GM23338 (cell line): Measurements from ENCODE around the gene FLT3. TPM values are rescaled to one million over a fixed set of nuclear protein-coding genes. Genes with fewer than 3 reads are reported as not detected.

ENCODE experiments used
- ATAC-seq: fragments of 200-7000 bp; cut with Tn5 transposase; 3 replicates; pipeline ENCODE4 v1.9.1; 2020
- DNase-seq: peaks from one replicate; pipeline ENCODE4 v3.0.0-alpha.2; 2015; ENCODE audit warnings: low spot score
- H2AFZ ChIP-seq: fragments of 200-600 bp; sonication (generic); 2 replicates; pipeline ENCODE4 v1.8.0; 2016; ENCODE audit warnings: antibody characterized with exemption, mild to moderate bottlenecking, moderate library complexity
- H3F3A ChIP-seq: fragments of 200-600 bp; sonication (generic); replicated peaks from 2 replicates; pipeline ENCODE4 v1.8.0; 2017; ENCODE audit warnings: antibody characterized with exemption, mixed run types, low read depth
- H3K27ac ChIP-seq: fragments of 200-600 bp; sonication (generic); 2 replicates; pipeline ENCODE4 v1.6.1; 2016; ENCODE audit warnings: low read depth
- H3K27me3 ChIP-seq: fragments of 200-600 bp; sonication (generic); 2 replicates; pipeline ENCODE4 v1.8.0; 2016; ENCODE audit warnings: mild to moderate bottlenecking, mixed run types, moderate library complexity; ENCODE audit not compliant: insufficient read depth
- H3K36me3 ChIP-seq: fragments of 200-600 bp; sonication (generic); 2 replicates; pipeline ENCODE4 v1.8.0; 2016; ENCODE audit warnings: mild to moderate bottlenecking; ENCODE audit not compliant: insufficient read depth
- H3K4me1 ChIP-seq: fragments of 200-600 bp; sonication (generic); 2 replicates; pipeline ENCODE4 v1.8.0; 2016; ENCODE audit warnings: mild to moderate bottlenecking, moderate library complexity; ENCODE audit not compliant: insufficient read depth
- H3K4me2 ChIP-seq: fragments of 200-600 bp; sonication (generic); 2 replicates; pipeline ENCODE4 v1.7.1; 2017; ENCODE audit warnings: mixed run types
- H3K4me3 ChIP-seq: fragments of 200-600 bp; sonication (generic); 2 replicates; pipeline ENCODE4 v1.6.1; 2016; ENCODE audit warnings: mixed run types
- H3K79me2 ChIP-seq: fragments of 200-600 bp; sonication (generic); replicated peaks from 2 replicates; pipeline ENCODE4 v1.8.0; 2017; ENCODE audit warnings: mild to moderate bottlenecking; ENCODE audit not compliant: insufficient read depth
- H3K9me2 ChIP-seq: fragments of 200-600 bp; sonication (generic); 2 replicates; pipeline ENCODE4 v1.8.0; 2017; ENCODE audit not compliant: insufficient read depth
- H4K20me1 ChIP-seq: fragments of 200-600 bp; sonication (generic); replicated peaks from 2 replicates; pipeline ENCODE4 v1.8.0; 2017; ENCODE audit warnings: mild to moderate bottlenecking; ENCODE audit not compliant: insufficient read depth
- H3K27ac Mint-ChIP-seq: 2 replicates; pipeline ENCODE4 v1.8.0; 2020; ENCODE audit warnings: inconsistent platforms, mild to moderate bottlenecking, moderate library complexity, mixed read lengths
- H3K27me3 Mint-ChIP-seq: 3 replicates; pipeline ENCODE4 v1.8.0; 2022; ENCODE audit warnings: low read depth, mild to moderate bottlenecking, moderate library complexity, mixed read lengths, inconsistent platforms; ENCODE audit not compliant: insufficient read depth, poor library complexity
- H3K36me3 Mint-ChIP-seq: 3 replicates; pipeline ENCODE4 v1.8.0; 2021; ENCODE audit warnings: low read depth, mild to moderate bottlenecking, inconsistent platforms, moderate library complexity, mixed read lengths
- H3K4me1 Mint-ChIP-seq: 3 replicates; pipeline ENCODE4 v1.8.0; 2020; ENCODE audit warnings: mild to moderate bottlenecking, inconsistent platforms, mixed read lengths
- H3K4me3 Mint-ChIP-seq: 3 replicates; pipeline ENCODE4 v1.8.0; 2021; ENCODE audit warnings: moderate library complexity, mild to moderate bottlenecking, inconsistent platforms, mixed read lengths
- H3K9me3 Mint-ChIP-seq: 3 replicates; pipeline ENCODE4 v1.8.0; 2020; ENCODE audit warnings: moderate library complexity, mild to moderate bottlenecking, inconsistent platforms, mixed read lengths
- CREB1 ChIP-seq: fragments of 250-450 bp; sonication (Bioruptor Pico); IDR thresholded peaks from 2 replicates; pipeline ENCODE4 v1.5.0; 2020; ENCODE audit warnings: low read depth, mild to moderate bottlenecking, moderate library complexity
- ETS1 ChIP-seq: IDR thresholded peaks from 2 replicates; pipeline ENCODE4 v1.6.1; 2016; ENCODE audit warnings: antibody characterized with exemption
- EZH2 ChIP-seq: fragments of 200-600 bp; sonication (generic); IDR thresholded peaks from one replicate; pipeline ENCODE4 v1.8.0; 2017; ENCODE audit warnings: antibody characterized with exemption, mild to moderate bottlenecking, low read depth; ENCODE audit not compliant: unreplicated experiment
- EZH2phosphoT487 ChIP-seq: fragments of 200-600 bp; sonication (generic); IDR thresholded peaks from one replicate; pipeline ENCODE4 v1.8.1; 2018; ENCODE audit warnings: antibody characterized with exemption; ENCODE audit not compliant: unreplicated experiment
- JUNB ChIP-seq: IDR thresholded peaks from one replicate; pipeline ENCODE4 v1.6.1; 2016; ENCODE audit warnings: antibody characterized with exemption; ENCODE audit not compliant: unreplicated experiment
- NANOG ChIP-seq: IDR thresholded peaks from 2 replicates; pipeline ENCODE4 v1.6.1; 2016; ENCODE audit warnings: antibody characterized with exemption, borderline replicate concordance
- POLR2AphosphoS5 ChIP-seq: IDR thresholded peaks from 2 replicates; pipeline ENCODE4 v1.6.1; 2016; ENCODE audit warnings: antibody characterized with exemption, low read depth
- STAT1 ChIP-seq: IDR thresholded peaks from one replicate; pipeline ENCODE4 v1.6.1; 2016; ENCODE audit warnings: antibody characterized with exemption; ENCODE audit not compliant: unreplicated experiment
- ZNF114 ChIP-seq: fragments of 250-450 bp; sonication (Bioruptor Pico); IDR thresholded peaks from 2 replicates; pipeline ENCODE4 v1.5.0; 2020; ENCODE audit warnings: mild to moderate bottlenecking, moderate library complexity
- ZNF331 ChIP-seq: fragments of 250-450 bp; sonication (Bioruptor Pico); IDR thresholded peaks from 2 replicates; pipeline ENCODE4 v1.5.0; 2020; ENCODE audit warnings: low read depth, mild to moderate bottlenecking, moderate library complexity
- polyA plus RNA-seq: library from polyadenylated mRNA; unstranded; fragments of >200 nt; fragmentation: Nextera tagmentation; extraction: Ambion mirVana; gene quantifications from 2 replicates; pipeline ENCODE4 v1.2.1, GENCODE V29; 2016
- total RNA-seq: library from RNA; depleted of rRNA; stranded (reverse); fragments of >200 nt; shearing (Covaris generic); gene quantifications from 2 replicates; pipeline ENCODE4 v1.2.3, GENCODE V29; 2014
- TF ChIP-seq, protein P1 (sequence below): IDR thresholded peaks from one replicate; pipeline ENCODE4 v1.6.1; 2018; ENCODE audit warnings: antibody characterized with exemption; ENCODE audit not compliant: unreplicated experiment
- TF ChIP-seq, protein P2 (sequence below), 2 experiments: fragments of 200-600 bp in 1 of 2; sonication (generic) in 1 of 2; conservative IDR thresholded peaks; 2 replicates each; pipeline versions ENCODE4 v1.5.1 to v1.6.1; 2016 to 2017; ENCODE audit warnings: antibody characterized with exemption in 2 of 2, low read depth in 2 of 2, mild to moderate bottlenecking in 2 of 2, moderate library complexity in 1 of 2

The FLT3 gene
- total and polyA plus RNA-seq, 2 experiments from 2014 or later: 0.17 to 0.44 TPM

GRCh38 chr13:28044608-28045007 lies 55.8 kb downstream of the FLT3 start:
- ATAC-seq (no peak), DNase-seq (no peak)
- Mint-ChIP-seq H3K9me3 (no peaks in the 10 kb centered on the region), H3K27ac (no peak overlapping the region), H3K4me3 (no peak overlapping the region), H3K27me3 (peaks cover 5% of the 10 kb centered on the region), H3K4me1 (peaks cover 12% of the 10 kb centered on the region; the same call in 2 of the 3 replicates), H3K36me3 (no peaks in the 10 kb centered on the region)
- Histone ChIP-seq H3K9me2 (no peaks in the 10 kb centered on the region), H3K4me2 (no peak overlapping the region), H3K27me3 (no peaks in the 10 kb centered on the region), H4K20me1 (no peaks in the 10 kb centered on the region), H3K4me1 (peaks cover 15% of the 10 kb centered on the region), H3K36me3 (no peaks in the 10 kb centered on the region), H3F3A (no peaks in the 10 kb centered on the region), H2AFZ (no peak overlapping the region), H3K79me2 (no peaks in the 10 kb centered on the region), H3K4me3 (no peak overlapping the region), H3K27ac (no peak overlapping the region)
- no peak for TF ChIP-seq ZNF331
- no peak for TF ChIP-seq ZNF114 (CRISPR knock-in tag)
- no peak for TF ChIP-seq JUNB
- TF ChIP-seq POLR2AphosphoS5: no peak

GRCh38 chr13:28043224-28043623 lies 57.2 kb downstream of the FLT3 start:
- Histone ChIP-seq H3K27ac (no peak overlapping the region), H3K4me2 (no peak overlapping the region), H3K36me3 (no peaks in the 10 kb centered on the region), H3K27me3 (no peaks in the 10 kb centered on the region), H4K20me1 (no peaks in the 10 kb centered on the region), H3K9me2 (no peaks in the 10 kb centered on the region), H3F3A (no peaks in the 10 kb centered on the region), H3K4me3 (no peak overlapping the region), H2AFZ (no peak overlapping the region), H3K4me1 (peaks cover 1% of the 10 kb centered on the region; the same call in 1 of the 2 replicates), H3K79me2 (no peaks in the 10 kb centered on the region)
- no peak overlapping the region for H3K4me3 Mint-ChIP-seq
- no peaks in the 10 kb centered on the region; the same call in 2 of the 3 replicates for H3K4me1 Mint-ChIP-seq
- H3K27ac Mint-ChIP-seq: no peak overlapping the region
- H3K9me3 Mint-ChIP-seq: peaks cover under 1% of the 10 kb centered on the region; the same call in 2 of the 3 replicates
- ATAC-seq (no peak), DNase-seq (no peak)
- peaks cover 5% of the 10 kb centered on the region for H3K27me3 Mint-ChIP-seq
- H3K36me3 Mint-ChIP-seq: peaks cover under 1% of the 10 kb centered on the region; the same call in 1 of the 3 replicates
- TF ChIP-seq EZH2: no peak
- no peak for TF ChIP-seq ZNF114 (CRISPR knock-in tag)
- no peak for TF ChIP-seq ETS1
- TF ChIP-seq NANOG: no peak
- TF ChIP-seq POLR2AphosphoS5: no peak
- TF ChIP-seq, protein P1, sequence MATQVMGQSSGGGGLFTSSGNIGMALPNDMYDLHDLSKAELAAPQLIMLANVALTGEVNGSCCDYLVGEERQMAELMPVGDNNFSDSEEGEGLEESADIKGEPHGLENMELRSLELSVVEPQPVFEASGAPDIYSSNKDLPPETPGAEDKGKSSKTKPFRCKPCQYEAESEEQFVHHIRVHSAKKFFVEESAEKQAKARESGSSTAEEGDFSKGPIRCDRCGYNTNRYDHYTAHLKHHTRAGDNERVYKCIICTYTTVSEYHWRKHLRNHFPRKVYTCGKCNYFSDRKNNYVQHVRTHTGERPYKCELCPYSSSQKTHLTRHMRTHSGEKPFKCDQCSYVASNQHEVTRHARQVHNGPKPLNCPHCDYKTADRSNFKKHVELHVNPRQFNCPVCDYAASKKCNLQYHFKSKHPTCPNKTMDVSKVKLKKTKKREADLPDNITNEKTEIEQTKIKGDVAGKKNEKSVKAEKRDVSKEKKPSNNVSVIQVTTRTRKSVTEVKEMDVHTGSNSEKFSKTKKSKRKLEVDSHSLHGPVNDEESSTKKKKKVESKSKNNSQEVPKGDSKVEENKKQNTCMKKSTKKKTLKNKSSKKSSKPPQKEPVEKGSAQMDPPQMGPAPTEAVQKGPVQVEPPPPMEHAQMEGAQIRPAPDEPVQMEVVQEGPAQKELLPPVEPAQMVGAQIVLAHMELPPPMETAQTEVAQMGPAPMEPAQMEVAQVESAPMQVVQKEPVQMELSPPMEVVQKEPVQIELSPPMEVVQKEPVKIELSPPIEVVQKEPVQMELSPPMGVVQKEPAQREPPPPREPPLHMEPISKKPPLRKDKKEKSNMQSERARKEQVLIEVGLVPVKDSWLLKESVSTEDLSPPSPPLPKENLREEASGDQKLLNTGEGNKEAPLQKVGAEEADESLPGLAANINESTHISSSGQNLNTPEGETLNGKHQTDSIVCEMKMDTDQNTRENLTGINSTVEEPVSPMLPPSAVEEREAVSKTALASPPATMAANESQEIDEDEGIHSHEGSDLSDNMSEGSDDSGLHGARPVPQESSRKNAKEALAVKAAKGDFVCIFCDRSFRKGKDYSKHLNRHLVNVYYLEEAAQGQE: no peak
- no peak for TF ChIP-seq CREB1 (CRISPR knock-in tag)
- TF ChIP-seq JUNB: no peak
- TF ChIP-seq, protein P2, sequence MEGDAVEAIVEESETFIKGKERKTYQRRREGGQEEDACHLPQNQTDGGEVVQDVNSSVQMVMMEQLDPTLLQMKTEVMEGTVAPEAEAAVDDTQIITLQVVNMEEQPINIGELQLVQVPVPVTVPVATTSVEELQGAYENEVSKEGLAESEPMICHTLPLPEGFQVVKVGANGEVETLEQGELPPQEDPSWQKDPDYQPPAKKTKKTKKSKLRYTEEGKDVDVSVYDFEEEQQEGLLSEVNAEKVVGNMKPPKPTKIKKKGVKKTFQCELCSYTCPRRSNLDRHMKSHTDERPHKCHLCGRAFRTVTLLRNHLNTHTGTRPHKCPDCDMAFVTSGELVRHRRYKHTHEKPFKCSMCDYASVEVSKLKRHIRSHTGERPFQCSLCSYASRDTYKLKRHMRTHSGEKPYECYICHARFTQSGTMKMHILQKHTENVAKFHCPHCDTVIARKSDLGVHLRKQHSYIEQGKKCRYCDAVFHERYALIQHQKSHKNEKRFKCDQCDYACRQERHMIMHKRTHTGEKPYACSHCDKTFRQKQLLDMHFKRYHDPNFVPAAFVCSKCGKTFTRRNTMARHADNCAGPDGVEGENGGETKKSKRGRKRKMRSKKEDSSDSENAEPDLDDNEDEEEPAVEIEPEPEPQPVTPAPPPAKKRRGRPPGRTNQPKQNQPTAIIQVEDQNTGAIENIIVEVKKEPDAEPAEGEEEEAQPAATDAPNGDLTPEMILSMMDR (conservative IDR thresholded peaks at IDR 0.05; ENCODE audit: low read depth in 2 of 2): no peak
- no peak for TF ChIP-seq EZH2phosphoT487
- no peak for TF ChIP-seq STAT1
